ENCODE measurements around the gene FYB1.
"Not testable (repeated sequence)": the region's sequence is repeated elsewhere in the genome, so short reads cannot be mapped to it uniquely, and the experiment has no call there.

The FYB1 gene

GRCh38 chr5:39228596-39228995 is 9.2 kb upstream of the FYB1 start:
- DNase-seq (ENCODE audit: low read depth in 2 of 2), result no peak

- DNase-seq (ENCODE audit: low read depth in 2 of 2), result no peak
Observed at GRCh38 chr5:39226558-39226957, 7.2 kb upstream of the FYB1 start.

DNA sequence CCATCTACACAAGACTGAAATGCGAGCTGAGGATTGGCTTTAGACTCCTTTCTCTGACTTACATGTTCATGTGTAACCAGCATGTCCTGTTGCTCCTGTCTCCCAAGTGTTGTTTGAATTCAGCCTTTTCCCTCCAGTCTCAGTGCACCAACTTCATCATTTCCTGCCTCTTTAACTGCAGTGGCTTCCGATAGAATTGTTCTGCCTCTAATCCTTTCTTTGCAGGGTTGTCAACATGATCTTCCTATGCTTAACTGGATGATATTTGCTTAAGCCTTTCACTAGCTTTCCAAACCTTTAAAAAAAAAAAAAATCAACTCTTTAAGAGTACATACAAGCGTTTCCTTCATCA is 6.7 kb upstream of the FYB1 start:
- no peak for DNase-seq (ENCODE audit: low read depth in 2 of 2)

DNA sequence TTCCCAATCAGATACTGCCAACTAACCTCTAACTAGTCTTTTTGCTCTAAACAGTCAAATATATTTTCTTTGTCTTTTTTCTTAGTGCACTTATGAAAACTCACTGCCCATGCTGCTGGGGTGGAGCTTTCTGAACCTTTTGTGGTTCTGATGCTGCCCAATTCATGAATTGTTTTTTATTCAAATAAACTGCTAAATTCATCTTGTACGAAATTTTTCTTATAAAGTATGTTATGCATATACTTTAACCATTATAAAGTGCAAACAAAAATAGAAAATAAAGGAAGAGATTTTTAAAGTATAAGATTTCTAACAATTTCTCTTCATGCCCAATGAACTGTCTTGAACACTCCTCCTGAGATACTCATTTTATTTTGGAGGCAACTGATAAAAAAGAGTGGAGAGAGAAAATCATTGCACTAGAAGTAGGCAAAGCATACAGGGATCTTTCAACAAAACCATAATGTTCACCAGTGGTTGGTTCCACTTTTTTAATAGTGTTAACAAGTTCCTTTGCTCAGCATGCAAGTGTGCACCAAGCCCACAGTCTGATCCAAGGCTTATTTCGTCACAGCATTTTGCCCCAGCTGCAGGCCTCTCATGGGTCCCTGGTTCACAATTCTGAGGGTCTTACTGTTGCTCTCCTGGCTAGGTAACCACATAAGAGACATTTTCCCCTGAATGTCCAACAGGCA is 6.2 kb upstream of the FYB1 start:
- no peak for DNase-seq (ENCODE audit: low read depth in 2 of 2)

GRCh38 chr5:39224196-39224761 is 4.9 kb upstream of the FYB1 start:
- no peak for DNase-seq (ENCODE audit: low read depth in 2 of 2)

DNA sequence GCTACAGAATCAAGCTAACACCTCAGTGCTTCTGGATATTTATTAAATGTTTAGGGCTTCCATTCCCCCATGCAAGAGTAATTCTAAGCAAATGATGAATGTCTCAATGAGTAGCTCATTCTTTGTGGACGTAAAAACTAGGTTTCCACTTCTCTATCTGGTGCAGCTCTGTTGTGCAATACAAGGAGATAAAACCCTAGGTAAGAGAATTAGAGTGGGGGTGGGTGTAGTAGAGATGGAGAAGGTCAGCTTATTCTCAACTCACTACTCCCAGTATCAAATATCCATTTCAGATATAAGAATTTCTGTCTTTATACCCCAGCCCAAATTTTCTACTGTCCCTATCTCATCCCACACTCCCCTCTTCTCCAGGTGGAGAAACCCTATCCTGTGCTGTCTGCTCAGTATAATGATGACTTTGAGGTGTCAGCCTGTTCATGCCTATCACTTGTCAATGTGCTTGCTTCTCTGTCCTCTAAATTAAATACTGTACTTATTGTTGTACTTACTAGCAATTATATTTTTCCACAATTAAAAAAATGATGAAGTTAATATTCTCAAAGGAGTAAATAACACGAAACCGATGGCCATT is 4.3 kb upstream of the FYB1 start:
- no peak for DNase-seq (ENCODE audit: low read depth in 2 of 2)

GRCh38 chr5:39221671-39222070 is 2.3 kb upstream of the FYB1 start:
- not testable (repeated sequence) for DNase-seq (ENCODE audit: low read depth in 2 of 2)

- no peak for DNase-seq (ENCODE audit: low read depth in 2 of 2)
Observed at GRCh38 chr5:39220280-39221030, 1.1 kb upstream of the FYB1 start.

DNA sequence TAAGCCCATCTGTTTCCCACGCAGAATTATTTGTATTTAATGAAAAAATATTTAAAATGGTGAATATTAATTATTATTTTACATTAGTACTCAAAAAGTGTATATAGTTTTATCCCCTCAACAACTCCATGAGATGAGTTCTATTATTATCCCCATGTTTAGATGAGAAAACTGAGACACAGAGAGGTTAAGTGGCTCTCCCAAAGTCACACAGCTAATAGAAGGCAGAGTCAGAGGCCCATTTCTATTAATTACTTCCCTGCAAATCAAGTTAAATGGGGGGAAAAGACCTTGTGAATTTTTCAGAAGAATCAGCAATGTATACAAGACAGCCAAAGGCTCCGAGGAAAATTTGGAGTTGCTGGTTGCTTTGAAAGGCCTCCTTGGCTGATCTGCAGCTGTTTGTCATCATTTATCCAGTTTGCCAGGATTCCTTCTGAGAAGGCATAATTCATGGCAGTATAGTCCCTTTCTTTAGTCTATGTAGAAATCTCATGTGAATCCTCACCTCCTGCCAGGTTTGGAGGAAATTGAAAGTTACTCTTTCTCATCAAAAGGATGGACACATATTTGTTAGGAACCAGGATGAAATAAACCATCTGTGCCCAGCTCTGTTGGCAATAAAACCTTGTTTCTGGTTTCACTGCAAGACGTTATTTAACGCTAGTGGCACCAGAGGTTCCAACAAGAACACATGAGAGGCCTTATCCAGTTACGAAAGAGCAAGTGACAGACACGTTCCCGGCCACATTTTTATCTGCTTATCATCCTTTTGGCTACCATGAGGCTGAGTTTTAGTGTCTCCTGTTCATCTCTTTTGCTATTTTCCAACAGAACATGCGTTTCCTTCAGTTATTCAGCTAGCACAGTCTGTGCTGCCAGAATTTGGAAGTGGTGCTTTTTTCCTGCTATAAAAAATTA is 621 bp downstream of the FYB1 start:
- DNase-seq (ENCODE audit: low read depth in 2 of 2), result no peak

- DNase-seq (ENCODE audit: low read depth in 2 of 2), result peak in 1 of 2 donors; percentile 65
Observed at GRCh38 chr5:39217365-39218281, 1.7 kb downstream of the FYB1 start.

DNA sequence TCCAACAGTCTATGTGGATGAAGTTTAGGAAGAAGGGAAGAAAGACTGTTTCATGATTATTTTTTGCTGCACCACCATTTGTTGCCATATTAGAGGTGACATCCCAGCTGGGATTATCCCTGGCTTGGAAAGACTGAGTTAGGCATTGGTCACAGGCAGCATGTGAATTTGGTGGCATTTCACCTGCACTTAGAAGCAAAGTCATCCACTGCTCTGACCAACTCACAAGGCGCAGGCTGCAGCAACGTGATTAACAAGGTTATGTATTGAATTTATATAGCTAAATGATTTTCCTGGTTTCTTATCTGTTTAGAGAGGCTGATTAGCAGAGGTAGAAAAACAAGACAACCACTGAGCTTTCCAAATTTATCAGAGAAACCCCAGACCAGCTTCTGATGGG is 2.7 kb downstream of the FYB1 start:
- DNase-seq (ENCODE audit: low read depth in 2 of 2), result no peak

- no peak for DNase-seq (ENCODE audit: low read depth in 2 of 2)
Observed at GRCh38 chr5:39215857-39216256, 3.5 kb downstream of the FYB1 start.

DNA sequence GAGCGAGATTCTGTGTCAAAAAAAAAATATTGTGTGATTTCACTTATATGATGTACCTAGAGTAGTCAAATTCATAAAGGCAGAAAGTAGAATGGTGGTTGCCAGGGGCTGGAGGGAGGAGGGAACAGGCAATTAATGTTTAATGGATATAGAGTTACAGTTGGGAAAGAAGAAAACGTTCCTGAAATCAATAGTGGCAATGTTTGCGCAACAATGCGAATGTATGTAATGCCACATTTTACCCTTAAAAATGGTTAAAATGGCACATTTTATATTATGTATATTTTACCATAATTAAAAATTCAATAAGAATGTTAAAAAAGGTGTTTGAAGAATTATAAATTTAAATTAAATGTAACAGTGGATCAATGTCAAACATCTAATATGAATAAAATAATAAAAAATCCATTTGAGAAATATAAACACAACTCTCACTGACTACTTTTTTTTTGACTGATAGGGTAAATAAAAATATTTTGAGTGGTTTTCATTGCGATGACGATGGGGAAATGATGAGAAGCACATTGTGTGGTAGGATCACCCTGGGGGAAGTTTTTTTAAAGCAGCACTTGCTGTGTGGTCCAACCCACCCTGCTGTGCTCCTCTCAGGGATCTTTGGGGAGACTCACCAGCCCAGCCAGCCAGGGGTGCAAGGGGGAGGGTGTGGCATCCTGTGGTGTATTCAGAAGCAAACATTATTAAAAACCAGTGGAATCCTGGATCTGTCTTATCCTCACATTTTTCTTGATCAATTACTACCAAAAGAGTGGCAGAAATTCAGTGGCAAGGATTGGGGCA is 4.3 kb downstream of the FYB1 start:
- DNase-seq (ENCODE audit: low read depth in 2 of 2), result no peak

GRCh38 chr5:39213447-39214207 is 5.7 kb downstream of the FYB1 start:
- DNase-seq (ENCODE audit: low read depth in 2 of 2), result no peak

DNA sequence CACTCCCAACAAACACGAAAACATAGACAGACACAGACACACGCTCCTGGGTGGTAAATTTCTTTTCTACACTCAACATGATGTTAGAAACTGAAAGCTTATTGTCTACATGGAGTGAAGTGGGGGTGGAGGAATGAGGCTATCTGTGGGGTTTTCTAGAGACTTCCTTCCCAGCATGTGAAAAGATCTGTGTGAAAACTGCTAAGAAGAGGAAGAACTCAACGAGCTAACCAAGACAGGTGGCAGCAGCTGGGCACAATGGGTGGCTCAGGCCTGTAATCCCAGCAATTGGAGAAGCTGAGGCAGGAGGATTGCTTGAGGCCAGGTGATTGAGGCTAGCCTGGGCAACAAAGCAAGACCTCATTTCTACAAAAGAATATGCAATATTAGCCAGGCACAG is 7.6 kb downstream of the FYB1 start:
- DNase-seq (ENCODE audit: low read depth in 2 of 2), result no peak

DNA sequence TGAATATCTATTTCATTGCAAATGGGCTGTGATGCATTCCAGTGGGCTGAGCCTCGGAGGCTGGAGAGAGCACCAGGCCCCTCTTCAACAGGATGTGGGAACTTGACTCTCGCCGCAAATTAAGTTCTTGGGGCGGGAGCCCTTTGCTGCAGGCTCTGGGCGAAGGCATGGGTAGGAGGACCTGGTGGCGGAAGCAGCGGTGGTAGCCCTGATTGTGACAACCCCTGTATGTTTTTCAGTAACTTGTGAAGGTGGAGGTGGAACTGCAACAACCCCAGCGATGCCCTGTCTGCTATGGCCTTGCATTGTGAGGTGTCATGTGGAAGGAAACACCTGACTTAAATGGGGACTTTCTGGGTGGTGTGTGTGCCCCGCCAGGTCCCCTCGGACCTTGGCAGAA is 9.4 kb downstream of the FYB1 start:
- DNase-seq (ENCODE audit: low read depth in 2 of 2), result peak in 1 of 2 donors; percentile 51

DNA sequence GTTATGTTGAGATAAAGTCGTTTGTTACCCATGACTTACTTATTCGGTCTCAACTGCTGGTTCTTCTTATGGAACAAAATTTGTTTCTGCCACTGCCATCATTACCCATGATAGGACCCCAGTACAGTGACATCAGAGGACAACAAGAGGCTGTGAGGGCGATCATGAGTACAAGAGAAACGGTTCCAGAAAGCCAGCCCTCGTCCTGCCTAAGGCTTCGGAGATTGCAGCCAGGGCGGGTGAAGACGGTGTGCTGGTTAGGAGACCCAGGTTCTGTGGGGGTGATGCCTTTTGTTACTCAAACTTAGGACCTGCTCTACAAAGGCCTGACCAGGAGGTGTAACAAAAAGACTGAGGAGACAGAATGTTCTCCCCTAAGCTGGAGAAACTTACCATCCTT is 10.9 kb downstream of the FYB1 start:
- DNase-seq (ENCODE audit: low read depth in 2 of 2), result no peak

- DNase-seq (ENCODE audit: low read depth in 2 of 2), result no peak
Observed at GRCh38 chr5:39207345-39208045, 11.9 kb downstream of the FYB1 start.
